HG02571 (cell line): Measurements from ENCODE around the gene CSNK2A3.
"Not testable (repeated sequence)": the region's sequence is repeated elsewhere in the genome, so short reads cannot be mapped to it uniquely, and the experiment has no call there.

Experiments used
- ATAC-seq: cut with Tn5 transposase; IDR thresholded peaks from one replicate; pipeline ENCODE4 v1.9.1; 2021; ENCODE audit warnings: mild to moderate bottlenecking, moderate library complexity; ENCODE audit not compliant: unreplicated experiment

Gene CSNK2A3

DNA sequence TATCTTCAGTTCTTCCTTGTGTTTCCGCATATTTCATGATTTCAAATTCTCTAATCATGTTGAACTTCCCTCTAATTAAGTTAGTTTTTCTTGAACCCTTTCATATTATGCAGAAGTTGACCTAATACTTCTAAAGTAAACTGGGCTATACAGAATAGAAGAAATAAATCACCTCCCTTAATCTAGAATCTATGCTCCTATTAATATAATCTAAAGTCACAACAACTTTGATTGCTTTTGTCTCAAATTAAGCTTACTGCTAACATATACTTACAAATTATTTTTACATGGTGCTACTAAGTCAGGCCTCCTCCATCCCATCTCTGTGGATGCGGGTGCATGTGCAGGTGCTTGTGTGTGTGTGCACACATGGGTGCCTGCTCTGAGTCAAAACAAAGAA, 27.3 kb upstream of the CSNK2A3 start:
- no peak for ATAC-seq

DNA sequence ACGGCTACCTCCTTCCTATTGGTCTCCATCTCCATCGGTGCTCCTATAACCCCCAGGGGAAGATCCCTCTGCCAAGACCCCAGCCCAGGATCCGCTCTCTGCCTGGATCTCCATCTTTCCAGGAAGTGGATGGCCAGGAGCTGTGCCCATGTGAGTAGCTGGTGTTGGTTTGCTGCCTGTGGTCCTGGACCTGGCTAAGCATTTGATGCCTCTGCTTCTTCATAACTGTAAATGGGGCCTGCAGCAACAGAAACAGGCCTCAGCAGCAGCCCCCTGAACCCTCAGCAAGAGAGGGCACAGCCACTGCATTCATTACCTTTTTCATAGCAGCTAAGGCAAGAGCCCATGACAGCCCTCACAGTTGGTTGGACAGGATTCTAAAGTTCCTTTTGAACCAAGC, 26.6 kb upstream of the CSNK2A3 start:
- no peak for ATAC-seq

DNA sequence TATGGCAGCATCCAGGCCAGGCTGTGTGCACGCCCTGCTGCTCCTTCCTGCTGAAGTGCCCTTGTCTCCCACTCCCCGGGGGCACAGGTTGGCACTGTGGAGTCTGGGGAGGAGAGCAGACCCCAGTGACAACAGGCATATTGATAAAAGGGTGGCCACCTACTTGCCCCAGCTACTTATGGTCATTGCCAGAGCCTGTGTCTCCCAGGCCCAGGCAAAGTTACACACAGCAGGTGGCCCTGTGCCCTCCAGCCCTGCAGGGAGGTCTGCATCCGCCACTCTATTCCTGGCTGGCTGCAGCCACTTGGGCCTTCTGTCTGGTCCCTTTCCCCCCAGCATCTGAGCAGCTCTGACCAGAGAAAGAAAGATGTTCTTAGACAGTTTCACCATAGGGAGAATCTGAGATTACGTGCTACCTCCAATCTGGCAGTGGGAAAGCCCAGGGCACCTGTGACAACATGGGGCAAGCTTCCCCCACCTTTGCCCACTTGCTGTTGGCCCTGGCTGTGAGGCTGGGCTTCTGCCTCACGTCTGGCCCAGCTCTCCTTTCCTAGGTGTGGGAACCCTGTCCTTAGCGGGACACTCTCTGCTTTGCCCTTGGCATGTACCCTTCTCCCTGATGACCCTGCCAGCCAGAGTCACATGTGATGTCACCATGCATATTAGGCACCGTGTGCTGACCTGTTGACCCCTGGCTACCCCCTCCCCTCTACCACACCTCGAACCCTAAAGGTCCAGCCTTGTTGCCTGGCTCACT, 25.3 kb upstream of the CSNK2A3 start:
- no peak for ATAC-seq

DNA sequence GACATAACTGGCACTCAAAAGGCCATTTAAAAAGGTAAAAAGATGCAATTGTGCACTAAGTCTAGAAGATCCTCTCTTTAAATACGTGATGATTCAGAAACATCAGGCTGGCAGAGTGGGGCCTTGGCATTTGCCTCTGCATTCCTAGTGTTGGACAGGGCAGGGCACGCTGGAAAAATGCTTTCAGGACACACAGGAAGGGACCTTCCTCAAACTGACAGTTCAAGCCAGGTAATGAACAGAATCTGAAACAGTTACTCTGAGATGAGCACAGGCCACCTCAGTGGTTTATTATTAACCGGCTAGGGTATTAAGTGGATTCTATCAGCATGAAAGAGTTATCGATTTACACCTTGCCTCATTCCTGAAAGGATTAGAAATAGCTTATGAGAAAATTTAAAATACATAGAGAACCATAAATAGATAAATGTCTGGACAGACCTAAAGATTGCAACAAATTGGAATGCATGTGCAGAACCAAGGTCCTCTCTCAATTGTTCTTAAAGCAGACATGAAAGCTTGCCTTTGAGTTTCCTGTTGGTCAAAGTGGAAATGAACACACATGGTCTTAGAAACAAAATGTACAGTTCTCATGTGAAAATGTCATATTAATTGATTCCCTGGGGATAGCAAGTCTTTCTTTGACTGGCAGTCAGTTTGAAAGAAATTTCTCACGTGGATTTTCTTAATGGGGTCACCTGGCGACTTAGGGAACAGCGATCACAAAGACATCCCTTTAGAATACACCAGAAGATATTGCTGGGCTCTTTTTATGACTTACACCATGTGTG, 21.5 kb upstream of the CSNK2A3 start:
- no peak for ATAC-seq

DNA sequence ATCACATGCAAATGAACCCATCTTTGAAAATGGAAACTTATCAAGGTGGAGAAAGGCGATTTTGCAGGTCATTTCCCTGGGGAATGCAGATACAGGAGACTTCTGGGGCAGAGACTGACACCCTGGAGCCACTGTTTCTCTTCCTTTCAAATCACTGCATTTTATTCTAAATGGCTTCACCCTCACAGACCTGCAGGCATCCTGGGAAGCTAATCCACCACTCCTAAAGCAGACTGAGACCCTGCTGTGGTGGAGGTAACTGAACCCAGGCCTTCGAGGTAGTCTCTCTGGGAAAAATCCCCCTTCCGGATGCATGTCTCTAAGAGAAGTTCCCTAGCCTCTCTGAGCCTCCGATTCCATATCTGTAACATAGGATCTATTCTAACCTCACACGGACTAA, 20.9 kb upstream of the CSNK2A3 start:
- no peak for ATAC-seq

DNA sequence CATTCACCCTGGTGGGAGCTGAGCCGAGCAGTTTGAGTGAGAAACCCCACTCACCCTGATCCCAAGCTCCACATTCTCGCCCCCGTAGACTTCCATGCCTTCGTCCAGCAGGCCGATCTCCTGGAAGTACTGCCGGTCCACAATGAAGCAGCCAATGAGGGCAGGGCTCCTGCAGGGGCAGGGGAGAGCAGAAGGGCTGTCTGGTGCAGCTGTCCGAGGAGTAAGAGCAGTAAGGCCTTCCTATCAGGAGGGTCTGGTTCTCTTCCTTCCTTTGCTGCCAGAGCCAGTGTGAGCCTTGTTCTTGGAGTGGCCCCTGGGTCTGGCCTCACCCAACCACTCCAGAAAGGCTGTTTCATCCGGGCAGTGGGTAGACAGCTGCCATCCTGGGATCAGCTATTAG, 19.4 kb upstream of the CSNK2A3 start:
- no peak for ATAC-seq

DNA sequence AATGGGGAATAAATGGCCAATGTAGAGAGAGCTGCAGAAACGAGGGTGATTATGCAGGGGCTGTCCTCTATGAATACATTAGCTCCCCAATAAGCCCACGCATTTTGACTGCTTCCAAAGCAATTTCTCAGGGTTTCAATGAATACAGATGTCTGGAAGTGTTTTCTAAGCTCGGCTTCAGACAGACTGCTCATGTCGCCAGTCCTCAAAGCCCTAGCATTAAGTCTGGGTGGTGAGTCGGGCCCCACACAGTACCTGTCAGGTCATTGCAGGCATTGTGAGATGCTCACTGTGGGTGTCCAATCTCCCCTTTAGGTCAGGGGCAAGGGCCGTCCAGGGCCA, 17.9 kb upstream of the CSNK2A3 start:
- ATAC-seq = no peak

DNA sequence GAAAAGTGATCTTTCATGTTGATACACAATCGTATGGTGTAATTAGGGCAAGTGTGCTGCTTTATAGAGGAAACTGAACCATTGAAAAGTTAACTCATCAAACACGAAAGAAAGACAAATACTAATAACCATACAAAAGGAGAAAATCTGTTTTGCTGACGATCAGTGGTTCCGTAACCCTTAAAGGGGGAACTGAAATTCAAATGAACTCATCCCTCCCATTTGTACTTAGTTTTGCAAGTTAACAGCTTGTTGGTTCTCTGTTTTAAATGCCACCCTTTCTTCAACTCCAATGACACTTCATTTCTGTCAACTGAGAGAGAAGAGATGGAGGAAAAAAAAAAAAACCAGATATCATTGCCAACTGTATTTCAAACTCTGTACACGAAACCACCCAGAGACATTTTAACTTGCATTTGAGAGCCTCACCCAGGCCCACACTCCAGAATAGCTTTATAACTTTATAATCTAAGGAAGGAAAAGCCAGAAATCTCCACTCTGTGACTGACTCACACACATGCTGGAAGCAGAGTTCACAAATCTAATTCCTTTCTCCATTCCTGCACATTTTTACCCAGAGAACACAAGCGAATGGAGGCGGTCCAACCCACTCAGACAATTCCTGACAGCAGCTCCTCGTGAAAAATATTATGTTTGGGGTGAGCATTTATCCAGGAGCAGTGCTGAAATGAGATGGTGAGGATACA, 17.4 kb upstream of the CSNK2A3 start:
- ATAC-seq = no peak

DNA sequence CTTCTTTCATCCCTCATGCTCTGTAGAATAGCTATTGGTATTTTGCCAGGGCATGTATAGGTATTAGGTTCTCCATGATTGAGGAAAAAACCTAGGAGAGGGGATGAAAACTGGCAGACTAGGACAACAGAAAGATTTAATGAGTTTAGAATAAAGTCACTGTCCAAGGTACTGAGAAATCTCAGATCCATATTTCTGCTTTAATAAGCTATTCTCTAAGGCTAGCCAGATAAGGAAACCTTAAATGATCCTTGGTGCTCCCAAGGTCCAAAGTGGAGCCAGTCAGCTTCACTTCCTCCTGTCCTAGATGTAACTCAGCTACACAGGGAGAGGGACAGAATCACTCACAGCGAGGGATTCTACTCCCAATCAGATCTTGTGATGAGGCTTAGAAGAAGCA, 13.7 kb upstream of the CSNK2A3 start:
- ATAC-seq = no peak

DNA sequence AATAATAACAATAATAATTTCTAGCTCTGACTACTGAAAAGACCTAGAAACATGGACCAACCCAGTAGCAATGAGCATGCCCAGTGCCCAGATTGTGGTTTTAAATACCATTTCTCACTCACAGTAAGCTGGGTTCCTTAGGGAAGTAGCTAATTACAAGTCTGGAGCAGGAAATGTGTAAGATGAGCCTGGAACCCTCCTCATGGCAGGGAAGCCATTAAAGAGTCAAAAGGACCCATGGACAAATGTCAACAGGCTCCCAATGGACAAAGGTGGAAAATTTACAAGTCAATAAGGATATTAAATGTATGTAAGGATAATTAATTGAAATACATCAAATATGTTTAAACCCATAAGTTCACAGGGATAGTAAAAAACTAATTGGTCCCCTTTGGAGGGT, 10.6 kb upstream of the CSNK2A3 start:
- ATAC-seq = no peak

DNA sequence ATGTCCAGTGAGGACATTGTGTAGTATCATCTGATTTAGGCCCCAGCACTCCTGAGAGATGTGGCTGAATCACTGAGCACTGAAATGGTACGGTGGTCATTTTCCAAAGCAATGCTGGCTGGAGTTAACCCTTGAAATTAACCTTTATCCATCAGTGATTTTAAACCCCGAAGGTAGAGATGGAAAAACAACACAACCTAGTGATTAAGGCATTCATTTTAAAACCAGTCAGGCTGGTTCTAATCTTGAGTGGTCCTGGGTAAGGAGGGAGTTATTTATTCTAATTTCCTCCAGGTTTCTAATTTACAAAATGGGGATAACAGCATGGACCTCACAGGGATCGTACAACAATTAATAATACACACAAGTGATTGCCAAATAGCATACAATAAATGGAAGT, 6.6 kb upstream of the CSNK2A3 start:
- ATAC-seq = no peak

DNA sequence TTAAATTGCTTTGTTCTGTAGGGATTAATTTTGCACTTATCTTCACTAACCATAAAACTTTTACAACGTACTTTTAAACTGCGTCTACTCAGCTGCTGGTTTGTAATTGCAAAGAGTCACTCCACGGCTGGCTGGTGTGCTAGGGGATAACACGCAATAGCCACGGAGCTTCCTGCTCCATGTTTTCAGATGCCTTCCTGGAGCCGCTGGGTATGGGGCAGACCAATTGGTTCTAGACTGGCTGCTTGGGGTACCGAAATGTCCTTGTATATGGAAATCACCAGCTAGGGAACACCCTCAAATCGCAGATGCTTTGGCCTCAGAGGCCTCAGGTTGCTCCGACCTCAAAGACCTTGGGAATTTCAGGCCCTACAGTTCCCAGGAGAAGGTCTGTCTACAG, 3.8 kb upstream of the CSNK2A3 start:
- no peak for ATAC-seq

DNA sequence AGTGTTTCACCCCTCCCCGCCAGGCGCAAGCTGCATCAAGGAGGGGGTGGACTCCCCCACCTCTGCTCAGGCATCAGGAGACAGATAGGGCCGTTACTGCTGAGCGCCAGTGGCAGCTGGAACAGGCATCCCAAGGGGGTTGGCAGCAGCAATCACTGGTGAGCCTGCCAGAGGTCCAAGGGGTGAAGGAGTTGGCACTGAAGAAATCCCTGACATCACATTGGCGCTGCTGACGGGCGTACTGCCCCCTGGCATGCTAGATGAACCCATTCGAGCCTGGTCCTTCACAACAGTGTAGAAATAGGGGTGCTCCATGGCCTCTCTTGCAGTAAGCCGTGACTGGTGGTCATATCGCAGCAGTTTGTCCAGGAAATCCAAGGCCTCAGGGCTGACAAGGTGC, 1.2 kb downstream of the CSNK2A3 start:
- not testable (repeated sequence) for ATAC-seq

DNA sequence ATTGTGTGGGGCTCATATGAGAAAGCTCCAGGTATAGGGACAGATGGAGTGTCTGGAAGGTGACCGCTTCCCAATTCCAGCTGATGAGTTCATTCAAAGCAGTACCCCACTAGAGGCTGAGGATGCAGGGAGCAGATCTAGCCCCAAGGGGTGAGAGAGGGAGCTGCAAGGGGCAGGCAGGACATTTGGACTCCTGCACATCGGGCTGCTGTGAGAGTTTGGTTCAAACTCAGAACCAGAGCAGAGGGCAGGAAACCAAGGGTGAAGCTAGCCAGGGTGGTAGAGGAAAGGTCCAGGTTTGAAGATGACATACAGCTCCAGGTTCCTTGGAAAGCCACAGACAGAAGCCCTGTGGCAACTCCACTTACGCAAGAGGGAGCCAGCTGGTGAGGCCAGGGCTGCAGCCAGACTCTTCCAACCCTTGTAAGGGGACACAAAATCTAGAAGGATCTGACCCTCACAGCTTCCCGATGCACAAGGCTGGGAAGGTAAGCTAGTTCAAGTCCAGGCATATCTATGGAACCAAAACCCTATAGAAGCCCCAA, 1.9 kb downstream of the CSNK2A3 start:
- ATAC-seq = no peak

DNA sequence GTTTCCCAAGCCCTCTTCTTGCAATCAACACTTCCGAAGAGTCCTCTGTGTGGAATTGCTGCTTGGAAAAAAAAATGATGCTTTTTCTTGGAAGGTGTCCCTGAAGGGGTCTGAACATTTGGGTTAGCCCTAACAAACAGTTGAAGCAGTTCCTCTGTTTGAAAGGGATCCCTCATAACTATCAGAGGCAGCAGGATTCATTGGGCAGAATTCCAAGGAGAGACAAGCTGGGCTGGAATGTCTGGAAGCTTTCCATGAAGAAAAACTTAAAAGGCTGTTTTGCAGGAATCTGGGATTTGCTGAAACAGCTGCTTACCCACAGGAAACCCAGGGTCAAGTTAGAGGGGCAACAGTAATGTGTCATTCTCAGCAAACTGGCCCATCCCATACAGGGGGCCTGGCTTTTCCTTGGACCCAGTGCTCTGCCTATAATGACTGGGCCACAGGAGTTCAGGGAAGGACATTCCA, 3.1 kb downstream of the CSNK2A3 start:
- no peak for ATAC-seq

DNA sequence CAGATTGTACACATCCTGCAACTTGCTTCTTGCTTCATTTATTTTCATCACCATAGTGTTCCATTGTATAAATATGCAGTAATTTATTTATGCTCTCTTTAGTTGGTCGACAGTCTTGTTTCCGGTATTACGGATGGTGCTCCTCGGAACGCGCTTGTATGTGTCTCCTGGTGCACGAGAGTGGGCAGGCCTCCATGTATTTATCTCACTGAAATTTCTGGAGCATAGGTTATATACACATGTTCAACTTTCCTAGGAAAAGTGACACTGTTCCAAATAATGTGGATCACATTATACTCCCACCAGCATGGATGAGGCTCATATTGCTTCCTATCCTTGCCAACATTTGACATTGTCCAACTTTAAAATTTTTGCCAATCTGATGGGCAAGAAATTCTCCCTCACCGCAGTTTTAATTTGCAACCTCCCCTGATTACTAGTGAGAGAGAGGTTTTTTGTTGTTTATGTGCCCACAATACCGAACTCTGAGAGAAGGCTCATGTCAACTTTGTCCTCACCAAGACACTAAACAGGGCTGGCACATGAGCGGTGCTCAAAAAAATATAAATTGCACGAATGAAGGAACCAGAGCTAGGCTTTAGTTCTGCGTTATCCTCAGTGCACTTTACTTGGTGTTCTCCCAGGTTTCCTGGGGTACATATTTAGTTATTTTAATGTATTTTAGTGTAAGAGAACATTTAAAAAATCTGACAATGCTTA, 3.8 kb downstream of the CSNK2A3 start:
- ATAC-seq = no peak

DNA sequence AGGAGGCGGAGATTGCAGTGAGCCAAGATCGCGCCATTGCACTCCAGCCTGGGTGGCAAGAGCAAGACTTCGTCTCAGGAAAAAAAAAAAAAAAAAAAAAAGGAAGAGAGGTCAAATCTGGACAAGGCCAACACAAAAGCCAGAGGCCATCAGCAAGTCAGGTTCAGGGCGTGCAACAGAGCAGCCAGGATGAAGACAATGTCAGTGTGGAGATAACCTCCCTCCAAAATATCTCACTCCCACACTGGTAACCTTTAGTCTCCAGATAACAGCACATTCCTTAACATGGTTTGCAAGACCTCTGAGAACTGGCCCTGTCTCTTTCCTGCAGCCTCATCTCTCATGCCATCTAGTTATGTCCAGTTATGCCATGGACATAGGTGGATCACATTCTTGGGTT, 4.7 kb downstream of the CSNK2A3 start:
- ATAC-seq = no peak

DNA sequence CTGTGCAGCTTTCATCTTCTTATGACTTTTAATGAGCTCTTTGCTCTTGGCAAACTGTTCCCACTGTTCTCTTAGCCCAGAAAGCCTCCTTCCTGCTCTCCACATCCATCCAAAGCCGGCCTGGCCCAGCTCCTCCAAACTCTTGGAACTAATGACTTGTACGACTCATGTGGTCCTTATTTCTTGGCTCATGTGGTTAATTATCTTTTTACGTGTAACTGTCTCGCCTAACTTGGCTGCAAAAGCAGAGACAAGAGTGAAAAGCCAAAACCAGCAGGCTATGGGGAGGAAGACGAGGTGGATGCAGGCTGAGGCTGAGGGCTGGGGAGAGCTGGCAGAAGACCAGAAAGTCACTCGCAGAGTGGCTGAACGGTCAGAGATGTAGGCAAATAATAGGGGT, 5.5 kb downstream of the CSNK2A3 start:
- no peak for ATAC-seq

DNA sequence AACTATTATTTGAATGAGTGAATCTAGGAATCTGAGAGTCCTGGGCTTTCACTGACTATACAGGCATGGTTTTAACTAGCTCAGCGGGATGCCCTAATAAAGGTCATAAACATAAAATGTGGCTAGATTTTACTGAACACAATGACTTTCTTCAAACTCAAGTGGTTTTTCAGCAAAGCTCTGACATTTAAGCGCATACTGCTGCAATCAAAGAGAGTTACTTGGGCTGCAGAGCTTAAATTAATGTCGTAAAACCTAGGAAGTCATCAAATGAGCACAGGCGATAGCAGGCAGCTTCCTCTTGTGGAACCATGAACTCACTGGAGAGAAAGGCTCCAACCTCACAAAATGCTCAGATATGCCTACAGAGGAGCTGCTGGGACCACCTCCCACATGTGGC, 6.7 kb downstream of the CSNK2A3 start:
- no peak for ATAC-seq

DNA sequence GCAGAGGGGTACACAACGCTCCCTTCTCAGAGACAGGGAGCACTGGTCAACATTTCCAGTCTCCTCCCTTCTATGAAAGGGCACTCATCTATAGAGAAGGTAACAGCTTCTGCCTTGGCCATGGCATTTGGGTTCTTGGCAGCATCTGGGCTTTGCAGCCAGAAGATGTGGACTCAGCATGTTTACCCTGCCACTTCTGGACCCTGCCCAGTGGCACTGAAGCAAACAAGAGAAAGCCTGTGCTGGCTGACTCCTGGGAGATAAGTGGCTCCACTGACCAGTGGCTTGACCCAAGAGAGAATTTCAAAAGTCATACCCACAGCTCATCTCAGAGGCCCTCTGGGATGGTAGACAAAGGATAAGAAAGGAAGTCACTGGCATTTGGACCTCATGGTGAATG, 8.0 kb downstream of the CSNK2A3 start:
- ATAC-seq = no peak

DNA sequence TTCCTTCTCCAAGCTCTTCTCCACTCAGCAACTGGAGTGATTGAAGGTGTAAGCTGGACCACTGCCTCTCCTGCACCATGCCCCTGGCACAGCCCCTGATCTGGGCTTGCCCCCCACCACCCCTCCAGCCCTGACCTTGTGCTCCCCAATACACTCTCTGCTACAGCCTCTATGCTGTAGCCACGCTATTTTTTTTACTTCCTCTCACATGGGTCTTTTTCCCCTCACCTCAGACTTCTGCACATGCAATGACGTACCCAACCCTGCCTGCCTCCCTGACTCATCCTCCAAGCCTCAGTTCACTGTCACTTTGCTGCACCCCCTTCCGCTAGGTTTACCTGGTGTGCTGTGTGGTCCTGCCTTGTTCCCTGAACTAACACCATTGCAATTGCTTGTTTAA, 9.0 kb downstream of the CSNK2A3 start:
- no peak for ATAC-seq
